Brain pericyte (primary cell): ENCODE data around the gene DPP6.
"Not testable (repeated sequence)": the region's sequence is repeated elsewhere in the genome, so short reads cannot be mapped to it uniquely, and the experiment has no call there.

ENCODE experiments used
- DNase-seq: peaks from one replicate; pipeline ENCODE4 v3.0.0-alpha.2; 2012; ENCODE audit warnings: low read depth, low spot score

Gene DPP6

GRCh38 chr7:154148791-154149516 lies 96.8 kb downstream of the DPP6 start:
- not testable (repeated sequence) for DNase-seq

GRCh38 chr7:154150656-154151055 lies 98.5 kb downstream of the DPP6 start:
- DNase-seq, result not testable (repeated sequence)

- not testable (repeated sequence) for DNase-seq
Observed at GRCh38 chr7:154151306-154151705, 99.1 kb downstream of the DPP6 start.

GRCh38 chr7:154155928-154156327 lies 103.7 kb downstream of the DPP6 start:
- not testable (repeated sequence) for DNase-seq

GRCh38 chr7:154162921-154163320 lies 110.7 kb downstream of the DPP6 start:
- not testable (repeated sequence) for DNase-seq

- DNase-seq, result not testable (repeated sequence)
Observed at GRCh38 chr7:154163642-154164041, 111.4 kb downstream of the DPP6 start.

- DNase-seq, result no peak
Observed at GRCh38 chr7:154167051-154167450, 114.9 kb downstream of the DPP6 start.

GRCh38 chr7:154167807-154168206 lies 115.6 kb downstream of the DPP6 start:
- DNase-seq, result no peak

GRCh38 chr7:154171422-154171821 lies 119.2 kb downstream of the DPP6 start:
- no peak for DNase-seq

- DNase-seq, result no peak
Observed at GRCh38 chr7:154172236-154172635, 120.0 kb downstream of the DPP6 start.

- no peak for DNase-seq
Observed at GRCh38 chr7:154177584-154177983, 125.4 kb downstream of the DPP6 start.

- no peak for DNase-seq
Observed at GRCh38 chr7:154178895-154179294, 126.7 kb downstream of the DPP6 start.

- no peak for DNase-seq
Observed at GRCh38 chr7:154183482-154183881, 131.3 kb downstream of the DPP6 start.

- DNase-seq, result no peak
Observed at GRCh38 chr7:154183946-154184345, 131.7 kb downstream of the DPP6 start.

- DNase-seq, result no peak
Observed at GRCh38 chr7:154186811-154187210, 134.6 kb downstream of the DPP6 start.

- DNase-seq, result no peak
Observed at GRCh38 chr7:154188330-154188729, 136.1 kb downstream of the DPP6 start.

GRCh38 chr7:154195266-154195665 lies 143.1 kb downstream of the DPP6 start:
- no peak for DNase-seq

GRCh38 chr7:154198481-154198880 lies 146.3 kb downstream of the DPP6 start:
- no peak for DNase-seq

- DNase-seq, result no peak
Observed at GRCh38 chr7:154200241-154200640, 148.0 kb downstream of the DPP6 start.

GRCh38 chr7:154202002-154202401 lies 149.8 kb downstream of the DPP6 start:
- DNase-seq, result no peak

GRCh38 chr7:154204046-154204445 lies 151.8 kb downstream of the DPP6 start:
- DNase-seq, result no peak

- no peak for DNase-seq
Observed at GRCh38 chr7:154212861-154213260, 160.7 kb downstream of the DPP6 start.

- DNase-seq, result no peak
Observed at GRCh38 chr7:154217688-154218340, 165.6 kb downstream of the DPP6 start.
